ENCODE measurements around the gene ATP6AP1. TPM values are rescaled to one million over a fixed set of nuclear protein-coding genes. Genes with fewer than 3 reads are reported as not detected.

ATP6AP1 gene
- total RNA-seq, 1 donor from 2014 or later: 44.0 TPM

- Histone ChIP-seq H3K4me3 (ENCODE audit: low read depth, low read length) (no peak overlapping the region), H3K36me3 (ENCODE audit: control insufficient read depth, insufficient read depth, low read length) (peaks cover 39% of the 10 kb centered on the region), H3K27me3 (ENCODE audit: control insufficient read depth, insufficient read depth, low read length) (no peaks in the 10 kb centered on the region)
- TF ChIP-seq, protein P1, sequence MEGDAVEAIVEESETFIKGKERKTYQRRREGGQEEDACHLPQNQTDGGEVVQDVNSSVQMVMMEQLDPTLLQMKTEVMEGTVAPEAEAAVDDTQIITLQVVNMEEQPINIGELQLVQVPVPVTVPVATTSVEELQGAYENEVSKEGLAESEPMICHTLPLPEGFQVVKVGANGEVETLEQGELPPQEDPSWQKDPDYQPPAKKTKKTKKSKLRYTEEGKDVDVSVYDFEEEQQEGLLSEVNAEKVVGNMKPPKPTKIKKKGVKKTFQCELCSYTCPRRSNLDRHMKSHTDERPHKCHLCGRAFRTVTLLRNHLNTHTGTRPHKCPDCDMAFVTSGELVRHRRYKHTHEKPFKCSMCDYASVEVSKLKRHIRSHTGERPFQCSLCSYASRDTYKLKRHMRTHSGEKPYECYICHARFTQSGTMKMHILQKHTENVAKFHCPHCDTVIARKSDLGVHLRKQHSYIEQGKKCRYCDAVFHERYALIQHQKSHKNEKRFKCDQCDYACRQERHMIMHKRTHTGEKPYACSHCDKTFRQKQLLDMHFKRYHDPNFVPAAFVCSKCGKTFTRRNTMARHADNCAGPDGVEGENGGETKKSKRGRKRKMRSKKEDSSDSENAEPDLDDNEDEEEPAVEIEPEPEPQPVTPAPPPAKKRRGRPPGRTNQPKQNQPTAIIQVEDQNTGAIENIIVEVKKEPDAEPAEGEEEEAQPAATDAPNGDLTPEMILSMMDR (IDR thresholded peaks at IDR 0.05; ENCODE audit: insufficient read depth, low read length, severe bottlenecking): no peak
- DNase-seq (ENCODE audit: low read depth): no peak
- FAIRE-seq: no peak
Measured at GRCh38 chrX:154468217-154468616, 39.7 kb downstream of the ATP6AP1 start.

- H3K36me3 ChIP-seq (ENCODE audit: control insufficient read depth, insufficient read depth, low read length): peaks cover 39% of the 10 kb centered on the region
Measured at GRCh38 chrX:154469114-154469513, 40.6 kb downstream of the ATP6AP1 start.

DNA sequence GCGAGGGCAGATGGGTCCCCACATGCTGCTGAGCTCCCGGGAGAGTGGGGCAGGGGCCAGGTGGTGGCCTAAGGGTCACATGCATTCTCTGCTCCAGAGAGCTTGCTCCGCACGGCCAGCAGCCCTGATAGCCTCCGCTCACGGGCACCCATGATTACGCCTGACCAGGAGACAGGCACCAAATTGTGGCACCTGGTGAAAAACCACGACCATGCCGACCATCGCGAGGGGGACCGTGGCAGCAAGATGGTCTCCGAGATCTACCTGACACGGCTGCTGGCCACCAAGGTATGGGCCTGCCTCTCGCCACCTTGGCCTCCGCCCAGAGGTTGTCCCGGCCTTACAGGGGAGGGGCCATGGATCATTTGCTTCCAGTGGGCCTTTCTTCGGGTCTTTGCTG lies 41.4 kb downstream of the ATP6AP1 start:
- FAIRE-seq: no peak
- Histone ChIP-seq H3K4me3 (ENCODE audit: low read depth, low read length) (no peak overlapping the region), H3K36me3 (ENCODE audit: control insufficient read depth, insufficient read depth, low read length) (peaks cover 37% of the 10 kb centered on the region), H3K27me3 (ENCODE audit: control insufficient read depth, insufficient read depth, low read length) (no peaks in the 10 kb centered on the region)
- DNase-seq (ENCODE audit: low read depth): no peak
- TF ChIP-seq, protein P1 (IDR thresholded peaks at IDR 0.05; ENCODE audit: insufficient read depth, low read length, severe bottlenecking): no peak

More at GRCh38 chrX:154469114-154469513, 40.6 kb downstream of the ATP6AP1 start:
- Histone ChIP-seq H3K27me3 (ENCODE audit: control insufficient read depth, insufficient read depth, low read length) (no peaks in the 10 kb centered on the region), H3K4me3 (ENCODE audit: low read depth, low read length) (no peak overlapping the region)
- no peak for FAIRE-seq
- DNase-seq (ENCODE audit: low read depth): no peak
- TF ChIP-seq, protein P1 (IDR thresholded peaks at IDR 0.05; ENCODE audit: insufficient read depth, low read length, severe bottlenecking): no peak

GRCh38 chrX:154470434-154470833 lies 42.0 kb downstream of the ATP6AP1 start:
- FAIRE-seq (no peak), DNase-seq (ENCODE audit: low read depth) (no peak)
- TF ChIP-seq, protein P1 (IDR thresholded peaks at IDR 0.05; ENCODE audit: insufficient read depth, low read length, severe bottlenecking): no peak
- Histone ChIP-seq H3K4me3 (ENCODE audit: low read depth, low read length) (no peak overlapping the region), H3K27me3 (ENCODE audit: control insufficient read depth, insufficient read depth, low read length) (no peaks in the 10 kb centered on the region), H3K36me3 (ENCODE audit: control insufficient read depth, insufficient read depth, low read length) (peaks cover 33% of the 10 kb centered on the region)

DNA sequence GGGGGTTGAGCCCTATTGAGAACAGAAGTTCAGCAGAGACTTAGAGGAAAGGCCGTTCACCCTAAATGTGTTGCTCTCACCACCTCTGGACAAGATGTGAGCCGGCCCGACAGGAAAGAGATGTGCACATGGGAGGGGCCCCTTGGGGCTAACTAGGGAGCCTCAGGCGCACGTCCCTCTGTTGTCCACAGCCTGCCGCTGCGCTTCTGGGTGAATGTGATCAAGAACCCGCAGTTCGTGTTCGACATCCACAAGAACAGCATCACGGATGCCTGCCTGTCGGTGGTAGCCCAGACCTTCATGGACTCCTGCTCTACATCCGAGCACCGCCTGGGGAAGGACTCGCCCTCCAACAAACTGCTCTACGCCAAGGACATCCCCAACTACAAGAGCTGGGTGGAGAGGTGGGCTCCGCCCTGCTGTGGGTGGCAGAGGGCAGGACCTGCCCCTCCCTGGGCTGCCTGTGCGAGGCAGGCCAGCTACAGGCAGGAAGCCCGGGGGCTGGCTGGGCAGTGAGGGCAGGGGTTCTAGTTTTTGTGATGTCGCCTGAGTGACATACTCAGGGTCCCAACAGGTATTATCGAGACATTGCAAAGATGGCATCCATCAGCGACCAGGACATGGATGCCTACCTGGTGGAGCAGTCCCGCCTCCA lies 42.6 kb downstream of the ATP6AP1 start:
- TF ChIP-seq, protein P1 (IDR thresholded peaks at IDR 0.05; ENCODE audit: insufficient read depth, low read length, severe bottlenecking): no peak
- Histone ChIP-seq H3K4me3 (ENCODE audit: low read depth, low read length) (no peak overlapping the region), H3K36me3 (ENCODE audit: control insufficient read depth, insufficient read depth, low read length) (peaks cover 33% of the 10 kb centered on the region), H3K27me3 (ENCODE audit: control insufficient read depth, insufficient read depth, low read length) (no peaks in the 10 kb centered on the region)
- no peak for DNase-seq (ENCODE audit: low read depth)
- no peak for FAIRE-seq

Measured in bronchial epithelial cell (primary cell).